SK-N-MC (cell line): ENCODE data around the gene MYO18A.

Source experiments
- EZH2 ChIP-seq: fragments of 200-600 bp; sonication (generic); IDR thresholded peaks from one replicate; pipeline ENCODE4 v1.6.1; 2017; ENCODE audit warnings: antibody characterized with exemption
- FOXP2 ChIP-seq: optimal IDR thresholded peaks from 2 replicates; pipeline ENCODE3; 2011; ENCODE audit warnings: mild to moderate bottlenecking, moderate library complexity; ENCODE audit not compliant: insufficient read depth; ENCODE audit errors: extremely low read length, control extremely low read depth
- POLR2AphosphoS5 ChIP-seq: IDR thresholded peaks from 2 replicates; pipeline ENCODE4 v1.6.1; 2012; ENCODE audit warnings: mild to moderate bottlenecking, low read depth, low read length, borderline replicate concordance

DNA sequence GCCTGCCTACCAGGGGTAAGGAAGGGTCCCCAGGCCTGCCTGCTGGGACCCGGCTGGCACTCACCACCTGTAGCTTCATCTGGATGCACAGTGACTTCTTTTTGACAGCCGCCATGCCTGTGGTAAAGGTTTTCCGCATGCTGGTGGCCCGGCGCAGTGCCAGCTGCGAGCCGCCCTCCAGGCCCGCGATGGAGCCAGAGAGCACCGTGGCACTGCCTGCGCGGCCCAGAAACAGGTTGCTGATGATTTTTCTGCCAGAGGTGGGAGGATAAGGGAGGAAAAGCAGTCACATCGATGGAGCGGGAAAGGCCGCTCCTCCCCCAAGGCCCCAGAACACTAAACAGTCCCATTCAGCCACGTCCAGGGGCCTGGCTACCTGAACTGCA, 69.8 kb downstream of the MYO18A start:
- TF ChIP-seq EZH2 (no peak), POLR2AphosphoS5 (no peak), FOXP2 (no peak)
